Ramos (cell line): ENCODE measurements around the gene SERPINE1.

Experiments used
- in situ Hi-C: fragments of 300-500 bp; cut with MboI; formaldehyde crosslinking; loops from one replicate; pipeline ENCODE4 v1.14.3; 2022; ENCODE audit warnings: low sequenced_read_pairs; ENCODE audit not compliant: unreplicated experiment

The SERPINE1 gene

DNA sequence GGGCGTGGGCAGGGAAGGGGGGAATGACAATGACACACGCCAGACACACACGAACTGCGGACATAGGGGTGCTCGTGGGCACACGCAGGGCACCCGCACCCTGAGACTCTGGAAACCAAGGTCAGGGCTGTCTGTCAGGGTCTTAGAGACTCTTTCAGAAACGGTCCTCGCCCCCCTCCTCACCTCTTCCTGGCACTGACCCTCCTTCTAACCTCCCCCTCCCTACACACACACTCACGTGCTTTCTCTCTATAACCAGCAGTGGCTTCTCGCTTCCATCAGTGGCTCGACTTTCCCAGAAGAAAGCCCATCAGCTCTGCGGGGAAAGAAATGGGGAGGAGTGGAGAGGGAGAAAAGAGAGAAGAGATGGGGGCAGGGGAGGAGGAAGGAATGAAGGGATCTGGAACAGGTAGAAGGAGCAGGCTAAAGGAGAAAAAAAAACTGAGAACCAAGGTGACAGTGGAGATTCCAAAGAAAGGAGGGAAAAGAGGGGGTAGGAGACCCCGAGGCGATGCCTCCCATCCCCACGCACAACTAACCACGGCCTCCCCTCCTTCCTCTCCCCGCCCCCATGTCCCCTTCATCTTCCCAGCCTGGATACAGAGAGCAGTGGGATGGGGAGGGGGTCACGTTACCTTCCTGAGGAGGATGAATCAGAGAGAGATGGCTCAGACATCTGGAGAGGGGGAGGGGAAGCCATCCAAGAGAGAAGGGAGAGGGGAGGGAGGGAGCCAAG is 40.2 kb downstream of the SERPINE1 start:
- in situ Hi-C loops = no loop called here

DNA sequence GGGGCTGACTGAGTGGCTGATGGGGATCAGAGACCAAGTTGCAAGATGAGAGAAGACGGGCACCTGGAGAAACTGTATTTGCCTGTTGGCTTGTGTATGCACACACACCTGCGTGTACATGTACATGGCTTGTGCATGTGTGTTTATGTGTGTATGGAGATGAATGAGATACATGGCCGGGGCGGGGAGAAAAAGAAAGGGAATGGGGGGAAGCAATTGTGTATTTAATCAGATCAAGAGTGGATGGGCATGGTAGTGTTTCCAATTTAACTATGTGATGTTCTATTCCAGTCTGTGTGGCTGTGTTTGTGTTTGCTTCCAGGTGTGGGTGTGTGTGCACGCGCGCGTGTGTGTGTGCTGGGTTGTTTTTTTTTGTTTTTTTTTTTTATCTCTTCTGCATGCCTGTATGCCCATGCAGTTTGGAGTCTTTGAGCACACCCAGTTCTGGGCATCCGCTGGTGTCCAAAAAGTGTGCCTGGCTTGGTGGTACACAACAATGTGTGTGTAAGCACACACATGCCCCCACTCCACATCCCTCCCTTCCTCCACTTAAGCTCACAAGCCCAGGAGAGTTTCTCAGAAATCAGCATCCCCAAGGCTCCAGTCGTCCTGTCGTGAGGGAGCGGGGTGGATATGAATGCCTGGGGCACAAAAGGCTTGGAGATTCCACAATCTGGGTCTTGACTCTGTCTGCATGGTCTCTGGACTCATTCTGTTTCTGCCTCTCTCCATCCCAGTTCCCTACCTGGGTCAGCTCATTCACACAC is 40.9 kb downstream of the SERPINE1 start:
- in situ Hi-C loops = no loop called here

DNA sequence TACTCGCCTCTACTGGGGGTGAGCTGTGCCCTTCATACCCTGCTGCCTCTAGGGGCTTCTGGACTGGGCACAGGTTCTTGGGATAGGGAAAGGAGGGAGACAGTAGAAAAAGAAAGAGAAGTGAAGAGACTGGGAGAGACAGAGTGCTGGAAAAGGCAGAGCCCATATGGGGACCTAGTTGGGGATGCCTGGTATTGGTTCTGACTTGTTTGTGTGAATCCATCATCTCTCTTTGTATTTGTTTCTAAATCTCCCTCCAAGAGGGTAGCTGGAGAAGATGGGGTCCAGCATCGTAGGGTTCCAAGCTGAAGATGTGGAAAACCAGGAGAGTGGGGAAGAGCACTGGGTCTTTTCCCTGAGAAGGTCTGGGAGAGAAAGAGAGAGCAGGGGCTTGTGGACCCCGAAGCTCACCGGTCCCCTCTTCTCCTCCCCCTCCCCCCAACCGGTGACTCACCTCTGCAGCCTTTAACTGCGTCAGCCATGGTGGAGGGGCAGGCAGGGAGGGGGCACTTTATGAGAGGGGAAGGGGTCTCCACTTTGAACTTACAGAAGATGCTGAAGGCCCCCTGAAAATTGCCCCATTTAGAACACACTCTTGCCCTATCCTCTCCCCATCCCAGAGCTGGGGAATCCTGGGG is 41.6 kb downstream of the SERPINE1 start:
- in situ Hi-C loops = no loop called here

DNA sequence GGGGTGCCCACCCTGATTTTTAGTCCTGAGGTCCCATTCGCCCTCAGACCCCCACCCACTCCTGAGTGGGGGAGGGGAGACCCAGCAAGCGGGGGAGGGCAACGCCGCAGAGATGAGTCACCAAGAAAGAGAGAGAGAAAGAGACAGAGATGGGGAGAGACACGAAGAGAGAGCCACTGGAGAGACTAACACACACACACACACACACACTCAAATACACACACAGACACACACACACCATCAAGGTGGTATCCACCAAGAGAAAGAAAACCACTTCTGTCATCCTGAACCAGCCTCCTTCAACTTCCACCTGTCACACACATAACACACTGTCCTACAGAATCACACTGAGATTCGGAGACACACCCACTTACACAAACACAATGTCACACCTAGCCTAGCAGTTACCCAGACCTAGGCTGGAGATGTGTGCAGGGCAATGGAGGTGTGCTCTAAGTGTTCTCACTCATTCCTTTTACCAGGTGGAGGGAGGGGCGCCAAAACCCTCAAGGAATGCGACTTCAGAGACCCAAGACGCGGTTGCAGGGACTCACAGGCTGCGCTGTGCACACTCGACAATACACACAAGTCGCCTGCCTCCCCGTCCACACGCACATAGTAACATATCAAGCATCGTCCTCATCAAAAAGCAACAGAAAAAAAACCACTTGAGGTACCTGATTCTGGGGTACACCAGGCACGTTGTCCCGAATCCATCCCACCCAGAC is 42.4 kb downstream of the SERPINE1 start:
- in situ Hi-C loops = no loop called here

DNA sequence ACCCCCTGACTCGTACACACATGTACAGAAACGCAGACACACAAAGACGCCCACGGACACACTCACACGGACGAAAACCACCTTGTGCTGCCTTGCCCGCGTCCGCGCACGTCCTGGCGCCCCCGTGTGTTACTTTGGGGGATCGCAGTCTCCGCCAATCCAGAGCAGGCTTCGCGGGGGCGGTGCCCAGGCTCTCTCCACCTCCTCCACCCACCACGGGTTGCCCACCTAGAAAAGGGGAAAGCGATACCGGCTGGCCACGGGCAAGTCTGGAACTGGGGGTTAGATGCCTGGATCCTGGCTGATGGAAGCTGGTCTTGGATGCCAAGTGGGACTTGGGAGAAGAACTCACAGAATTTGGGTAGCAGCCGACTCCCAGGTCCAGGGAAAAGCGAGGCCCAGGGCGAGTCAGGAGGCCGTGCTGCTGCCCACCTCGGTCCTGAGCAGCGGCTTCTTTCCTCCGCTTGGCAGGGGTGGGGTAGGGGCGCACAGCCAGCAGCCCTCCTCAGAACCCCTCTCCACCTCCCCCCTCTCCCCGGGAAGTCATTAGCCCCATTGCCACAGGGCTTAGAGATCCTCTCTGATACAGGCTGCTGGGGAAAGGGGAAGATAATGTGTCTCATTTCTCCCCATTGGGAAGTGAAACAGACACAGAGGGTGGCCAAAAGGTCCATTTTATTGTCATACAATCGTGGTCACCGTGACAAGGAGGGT is 43.1 kb downstream of the SERPINE1 start:
- in situ Hi-C loops = no loop called here

DNA sequence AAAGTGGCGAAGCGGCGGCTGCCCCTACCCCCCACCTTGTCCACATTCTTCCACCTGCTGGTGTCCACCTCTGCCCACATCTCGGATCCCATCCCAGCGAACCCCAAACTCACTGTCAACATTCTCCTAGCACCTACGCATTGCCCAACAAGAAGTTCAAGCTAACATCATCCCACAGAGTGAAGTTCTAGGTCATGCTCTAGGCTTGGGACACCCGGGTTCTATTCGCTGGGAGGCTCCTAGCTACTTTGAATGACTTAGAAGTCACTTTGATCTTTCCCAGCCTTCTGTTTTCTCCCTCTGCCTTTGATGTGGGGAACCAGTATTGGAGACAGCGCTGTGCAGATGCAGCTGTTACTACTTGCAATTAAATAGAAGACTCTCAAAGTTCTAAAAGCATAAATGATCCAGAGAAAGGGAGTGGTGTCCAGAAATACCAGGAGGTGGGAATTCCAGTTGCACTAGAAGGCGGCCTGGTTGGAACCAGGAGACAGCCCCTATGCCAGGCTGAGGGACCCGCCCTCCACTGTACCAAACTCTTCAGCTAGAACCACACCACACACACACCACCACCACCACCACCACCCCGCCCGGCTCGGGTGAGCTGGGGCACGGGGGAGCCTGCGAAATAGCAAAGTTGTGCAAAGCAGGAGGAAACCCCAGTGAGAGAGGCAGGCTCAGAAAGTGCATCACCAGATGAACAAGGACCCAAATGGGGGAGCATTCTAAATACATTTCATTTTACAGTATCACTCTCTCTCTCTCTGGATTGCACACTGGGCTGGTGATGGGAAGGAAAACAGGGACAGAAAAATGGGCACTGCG is 43.9 kb downstream of the SERPINE1 start:
- in situ Hi-C loops = no loop called here

DNA sequence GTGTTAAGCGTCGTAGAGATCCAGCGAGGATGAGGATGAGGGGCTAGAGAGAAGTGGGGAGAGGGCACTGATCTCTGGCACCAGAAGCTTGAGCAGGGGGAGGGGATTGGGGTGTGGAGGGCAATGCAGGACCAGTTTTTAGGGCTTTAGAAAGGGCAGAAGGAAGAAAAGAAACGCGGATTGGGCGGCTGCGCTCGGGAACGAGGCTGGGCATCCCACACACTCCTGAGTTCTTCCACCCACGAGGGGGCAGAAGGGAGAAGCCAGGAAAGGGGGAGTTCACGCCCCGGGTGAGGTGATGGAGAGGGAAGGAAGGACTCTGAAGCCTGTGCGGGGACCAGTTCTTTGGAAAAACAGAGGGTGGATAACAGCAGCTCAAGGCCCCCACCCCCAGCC is 44.5 kb downstream of the SERPINE1 start:
- in situ Hi-C loops = no loop called here

DNA sequence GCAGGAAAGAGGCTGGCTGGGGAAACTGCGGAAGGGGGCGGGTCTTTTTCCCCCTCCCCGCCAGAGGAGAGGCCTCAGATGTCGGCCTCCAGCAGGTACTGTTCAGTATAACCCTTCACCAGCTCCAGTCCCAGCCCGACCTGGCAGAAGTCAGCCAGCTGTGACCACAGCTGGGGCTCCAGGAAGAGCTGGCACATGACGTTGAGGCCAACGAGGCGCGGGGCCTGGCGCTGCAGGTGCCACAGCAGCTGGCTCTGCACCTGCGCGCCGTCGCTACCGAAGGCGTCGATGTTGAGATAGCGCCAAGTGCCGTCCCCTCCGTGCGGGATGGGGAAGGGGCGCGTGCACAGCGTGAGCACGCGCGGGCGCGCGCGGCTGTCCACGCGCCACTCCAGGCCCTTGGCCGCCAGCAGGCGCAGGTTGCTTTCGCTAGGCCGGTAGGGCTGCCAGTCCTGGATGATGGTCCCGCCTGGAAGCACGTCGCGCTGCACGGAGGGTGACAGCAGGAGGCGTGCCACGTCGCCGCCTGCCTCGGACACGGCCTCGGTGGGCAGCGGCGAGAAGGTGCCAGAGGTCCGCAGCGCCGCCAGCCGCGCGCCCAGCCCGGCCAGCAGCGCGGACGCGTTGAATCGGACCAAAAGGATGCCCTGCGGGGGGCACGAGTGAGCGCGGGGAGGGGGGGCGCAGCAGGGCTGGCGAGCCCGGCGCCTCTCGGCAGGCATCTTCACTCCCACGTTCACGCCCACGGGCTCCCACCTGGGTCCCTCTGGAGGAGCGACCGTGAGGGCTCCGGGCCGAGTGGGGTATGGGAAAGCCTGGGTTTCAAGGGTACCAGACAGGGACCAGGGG is 45.3 kb downstream of the SERPINE1 start:
- in situ Hi-C loops = no loop called here

DNA sequence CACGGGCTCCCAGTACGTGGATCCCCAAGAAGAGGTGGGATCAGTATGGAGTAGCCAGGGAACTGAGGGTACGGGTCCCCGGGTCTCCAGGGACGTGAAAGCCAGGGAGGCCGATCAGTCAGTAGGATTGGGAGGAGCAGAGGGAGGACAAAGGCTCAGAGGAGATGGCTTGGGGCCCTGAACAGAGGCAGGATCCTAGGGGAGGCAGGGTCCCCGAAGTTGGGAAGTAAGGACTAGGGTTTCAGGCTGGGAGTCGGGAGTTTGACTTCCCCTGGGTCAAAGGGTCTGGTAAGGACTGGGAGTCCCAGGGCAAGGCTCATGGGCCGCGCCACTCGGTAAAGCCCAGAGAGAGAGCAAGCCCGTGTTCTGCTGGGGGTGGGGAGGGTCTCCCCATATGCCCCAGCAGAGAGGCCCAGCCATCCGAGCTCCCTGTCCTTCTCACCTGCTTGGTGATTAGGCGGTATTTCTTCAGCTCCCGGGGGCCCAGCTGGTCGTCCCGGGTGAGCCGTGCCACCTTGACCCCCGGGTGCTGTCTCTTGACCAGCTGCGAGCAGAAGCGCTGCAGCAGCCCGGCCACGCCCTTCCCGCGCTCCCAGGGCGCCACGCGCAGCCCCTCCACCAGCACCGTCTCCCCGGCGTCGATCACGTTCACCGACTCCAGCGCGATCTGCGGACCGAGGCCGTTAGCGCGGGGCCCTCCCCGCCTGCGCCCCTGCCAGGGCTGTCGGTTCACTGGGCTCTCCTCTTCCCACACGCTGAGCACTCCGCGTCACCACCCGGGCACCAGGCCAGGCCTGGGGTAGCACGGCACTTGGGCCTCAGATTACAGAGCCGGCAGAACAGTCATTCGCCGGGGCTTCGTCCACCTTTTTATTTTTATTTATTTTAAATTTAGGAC is 46.2 kb downstream of the SERPINE1 start:
- in situ Hi-C loops = no loop called here

DNA sequence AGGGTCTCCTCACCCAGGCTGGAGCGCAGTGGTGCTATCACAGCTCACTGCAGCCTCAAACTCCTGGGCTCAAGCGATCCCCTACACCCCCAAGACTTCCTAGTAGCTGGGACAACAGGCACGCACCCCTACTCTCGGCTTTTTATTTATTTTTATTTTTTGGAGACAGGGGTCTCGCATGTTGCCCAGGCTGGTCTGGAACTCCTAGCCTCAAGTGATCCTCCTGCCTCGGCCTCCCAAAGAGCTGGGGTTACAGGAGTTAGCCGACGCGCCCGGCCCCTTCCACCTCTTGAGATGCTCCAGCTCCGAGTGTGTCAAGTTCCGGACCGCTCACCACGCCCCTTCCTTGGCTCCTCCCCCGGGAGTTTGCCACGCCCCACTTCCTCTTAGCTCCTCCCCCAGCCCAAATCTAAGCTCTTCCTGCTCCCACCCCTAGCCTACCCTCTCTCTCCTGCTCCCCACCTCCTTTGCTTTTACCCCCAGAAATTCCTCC is 46.9 kb downstream of the SERPINE1 start:
- in situ Hi-C loops = no loop called here

DNA sequence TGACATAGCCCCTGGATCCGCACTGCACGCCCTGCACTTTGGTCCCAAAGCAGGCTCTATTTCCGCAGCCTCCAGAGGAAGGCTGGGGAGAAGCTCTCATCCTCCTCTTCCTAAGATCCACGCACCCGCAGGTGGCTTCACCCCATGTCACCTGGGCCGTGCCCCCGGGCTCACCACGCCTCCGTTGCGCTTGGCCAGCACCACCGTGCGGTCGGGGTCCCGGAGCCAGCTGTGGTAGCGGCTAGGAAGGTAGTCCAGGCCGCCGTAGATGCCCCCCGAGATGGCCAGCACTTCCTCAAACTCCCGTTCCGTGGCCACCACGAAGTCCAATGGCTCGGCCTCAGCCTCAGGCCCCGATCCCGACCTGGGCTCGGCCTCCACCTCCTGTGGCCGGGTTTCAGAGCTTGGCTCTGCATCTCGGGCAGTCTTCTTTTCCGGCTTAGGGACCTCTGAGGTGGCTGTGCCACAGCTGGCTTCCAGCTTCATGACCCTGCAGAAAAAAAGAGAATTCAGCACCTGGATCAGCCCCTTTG is 47.5 kb downstream of the SERPINE1 start:
- in situ Hi-C loops = no loop called here

DNA sequence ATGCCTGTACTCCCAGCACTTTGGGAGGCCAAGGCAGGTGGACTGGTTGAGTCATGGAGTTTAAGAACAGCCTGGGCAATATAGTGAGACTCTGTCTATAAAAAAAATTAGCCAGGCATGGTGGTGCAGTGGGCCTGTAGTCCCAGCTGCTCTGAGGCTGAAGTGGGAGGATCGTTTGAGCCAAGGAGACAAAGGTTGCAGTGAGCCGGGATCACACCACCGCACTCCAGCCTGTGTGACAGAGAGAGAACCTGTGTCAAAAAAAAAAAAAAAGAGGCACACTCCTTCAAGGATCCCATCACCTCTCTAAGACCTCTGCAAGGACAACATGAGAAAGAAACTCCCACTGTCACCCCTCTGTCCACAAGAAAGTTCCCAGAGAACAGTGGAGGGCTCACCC is 48.8 kb downstream of the SERPINE1 start:
- in situ Hi-C loops = no loop called here

DNA sequence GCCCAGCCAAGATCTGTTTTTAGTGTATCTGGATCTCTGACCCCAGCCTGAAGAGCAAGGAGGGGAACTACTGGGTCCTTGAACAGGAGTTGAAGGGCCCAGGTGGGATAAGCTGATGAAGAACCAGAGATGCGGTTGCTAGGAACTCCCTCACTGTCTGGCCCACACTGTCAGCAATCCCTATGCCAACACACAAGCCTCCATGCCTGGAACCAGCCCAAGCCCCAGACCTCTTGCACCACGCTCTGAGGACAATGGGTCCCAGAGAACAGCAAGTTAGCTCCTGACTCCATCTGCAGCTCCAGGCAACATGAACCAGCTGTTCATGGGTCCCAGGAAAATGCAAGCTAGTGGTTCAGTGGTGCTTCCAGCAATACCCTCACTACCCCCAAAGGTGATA is 50.7 kb downstream of the SERPINE1 start:
- in situ Hi-C loops = no loop called here

DNA sequence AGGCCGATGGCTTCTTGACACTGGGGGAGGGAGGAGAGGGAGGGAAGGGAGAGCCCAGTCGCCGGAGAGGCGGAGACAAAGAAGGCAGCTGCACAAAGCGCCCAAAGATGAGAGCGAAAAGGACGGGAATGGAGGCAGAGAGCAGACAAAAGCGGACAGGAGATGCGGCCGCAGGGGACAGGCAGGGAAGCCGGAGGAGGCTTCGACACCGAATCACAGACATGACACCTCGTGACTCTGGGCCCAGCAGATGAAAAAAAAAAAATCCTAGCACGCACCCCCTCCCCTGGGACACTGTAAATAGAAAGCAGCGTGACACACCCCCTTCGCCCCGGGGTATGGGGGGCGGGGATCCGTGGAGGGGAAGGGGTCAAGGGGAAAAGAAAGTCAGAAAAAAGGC is 52.2 kb downstream of the SERPINE1 start:
- in situ Hi-C loops = no loop called here

DNA sequence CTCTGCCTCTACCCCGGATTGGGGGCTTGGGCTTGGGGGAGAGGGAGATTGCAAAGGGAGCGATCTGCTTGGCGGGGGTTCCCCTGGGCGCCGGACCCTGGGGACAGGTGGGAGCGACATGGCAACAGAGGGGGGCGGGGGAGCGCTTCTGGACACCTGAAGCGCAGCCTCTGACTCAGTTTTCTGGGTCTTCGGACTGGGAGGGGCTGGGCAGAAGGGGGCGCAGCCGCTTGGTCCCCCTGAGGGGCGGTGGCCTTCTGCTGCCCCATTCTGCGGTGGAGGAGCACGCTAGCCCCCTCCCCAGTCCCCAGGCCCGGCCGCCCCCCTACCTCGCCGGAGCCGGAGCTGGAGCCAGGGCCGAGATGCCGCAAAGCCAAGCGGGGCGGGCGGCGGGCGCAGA is 52.8 kb downstream of the SERPINE1 start:
- in situ Hi-C loops = no loop called here

DNA sequence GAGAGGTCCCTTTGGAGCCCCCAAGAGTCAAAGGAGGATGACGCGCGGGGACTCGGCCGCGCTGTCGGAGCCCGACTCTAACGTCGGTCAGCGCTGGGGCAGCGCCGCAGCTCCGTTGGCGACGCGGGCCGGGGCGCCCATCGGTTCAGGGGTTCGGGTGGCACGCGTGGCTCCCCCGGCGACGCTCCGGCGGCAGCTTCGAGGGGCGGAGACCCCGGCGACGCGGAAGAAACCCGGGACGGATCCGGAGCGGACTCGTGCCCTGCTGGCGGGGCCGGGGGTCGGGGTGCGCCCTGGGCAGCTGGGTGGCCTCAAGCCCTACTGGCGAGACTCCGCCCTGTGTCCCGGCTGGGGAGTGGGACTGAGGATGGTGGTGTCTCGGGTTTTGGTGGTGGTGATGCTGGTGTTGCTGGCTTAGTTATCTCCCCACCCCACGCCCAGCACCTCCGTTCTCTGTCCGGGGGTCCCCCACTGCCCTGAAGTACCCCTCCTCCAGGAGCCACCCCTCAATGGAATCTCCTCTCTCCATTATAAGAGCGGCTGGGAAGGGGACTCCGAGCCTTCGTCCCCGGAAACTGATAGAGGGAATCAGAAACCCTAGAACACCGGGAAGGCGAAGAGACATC is 53.3 kb downstream of the SERPINE1 start, which contains the start of gene NAT16:
TSS of gene NAT16 (minus strand) at position 164 of the 626 bp plus-strand sequence. CDS start 5,486 bp downstream, outside the sequence.
- in situ Hi-C loops = no loop called here
